ENCODE measurements around the gene NUBP2. TPM values are rescaled to one million over a fixed set of nuclear protein-coding genes. Genes with fewer than 3 reads are reported as not detected.

Gene NUBP2
- polyA plus RNA-seq, 1 of the 3 experiments (the other 2 are of a cell fraction), result 73.2 TPM

- Histone ChIP-seq H4K20me1 (ENCODE audit: insufficient read depth) (no peaks in the 10 kb centered on the region), H3K4me2 (peak overlapping the region; percentile 89), H3K4me1 (ENCODE audit: control insufficient read depth in 1 of 2, insufficient read depth in 2 of 2, low read depth in 1 of 2, low read length in 1 of 2) (peaks cover 0 to 18% of the 10 kb centered on the region in 2 experiments; a peak in 3 of 4 replicates), H2AFZ (ENCODE audit: low read depth) (peak overlapping the region; percentile 46; the same call in 1 of the 2 replicates), H3K4me3 (ENCODE audit: low read depth in 2 of 2, low read length in 1 of 2) (peak overlapping the region; percentile 69 to 95), H3K9me3 (no peaks in the 10 kb centered on the region), H3K27me3 (ENCODE audit: insufficient read depth) (no peaks in the 10 kb centered on the region), H3F3A (replicated peaks; ENCODE audit: insufficient read depth) (no peaks in the 10 kb centered on the region), H3K9ac (peak overlapping the region; percentile 44; the same call in 1 of the 2 replicates), H3K79me2 (ENCODE audit: insufficient read depth) (peaks cover 63% of the 10 kb centered on the region), H3K27ac (ENCODE audit: low read depth in 2 of 2, low read length in 1 of 2) (no peak overlapping the region), H3K9me2 (no peaks in the 10 kb centered on the region), H3K36me3 (replicated peaks in 1 of 2; ENCODE audit: control insufficient read depth in 1 of 2, insufficient read depth in 2 of 2, low read length in 1 of 2) (peaks cover 12 to 21% of the 10 kb centered on the region in 2 experiments)
- TF ChIP-seq FOXM1 (IDR thresholded peaks at IDR 0.05; ENCODE audit: low read depth) (no peak), ELF1 (IDR thresholded peaks at IDR 0.05) (no peak), RCOR1 (IDR thresholded peaks at IDR 0.05; ENCODE audit: low read length) (no peak), FOXJ3 (CRISPR knock-in tag; IDR thresholded peaks at IDR 0.05) (no peak), YY1 (IDR thresholded peaks at IDR 0.05; ENCODE audit: low read depth) (no peak), ZBTB33 (IDR thresholded peaks at IDR 0.05; ENCODE audit: borderline replicate concordance, low read depth) (no peak), REST (IDR thresholded peaks at IDR 0.05; ENCODE audit: low read depth, low read length) (no peak), POLR2AphosphoS5 (IDR thresholded peaks at IDR 0.05; ENCODE audit: low read depth, low read length) (no peak), EP300 (IDR thresholded peaks at IDR 0.05; ENCODE audit: borderline replicate concordance in 1 of 2, low read depth in 1 of 2, low read length in 1 of 2) (no peak)
- CTCF ChIA-PET, result interaction anchor here (1.5 to 2.6 kb wide), 2 partner anchors 104 to 106 kb away, joined by 4 to 7 read pairs; no protein-coding TSS in a partner anchor
- no peak for DNase-seq
- POLR2A ChIA-PET, result interaction anchor here (1.0 to 1.9 kb wide), 3 partner anchors 43 to 330 kb away, joined by 3 to 8 read pairs (median 4); partner anchors contain the start of genes NUBP2, RPS2, SPSB3 and TRAF7
- 76% methylated on average over 15 of the region's 15 CpGs for WGBS (ENCODE audit: low lambda C conversion rate)
Measured at GRCh38 chr16:1825381-1825863, 42.7 kb downstream of the NUBP2 start.

Measured in SK-N-SH (cell line).